GM10248 (cell line): ENCODE results near the gene GAS2.
"Not testable (repeated sequence)": the region's sequence is repeated elsewhere in the genome, so short reads cannot be mapped to it uniquely, and the experiment has no call there.

Experiments used
- CTCF ChIA-PET: fragments of 300-600 bp; sonication (Branson Sonifier 250); formaldehyde crosslinking; extraction: SDS; loops from one replicate; lab custom pipeline; 2021; ENCODE audit warnings: antibody characterized with exemption; lab: Yijun Ruan, JAX
- POLR2A ChIA-PET: fragments of 350-650 bp; sonication (Branson Sonifier 250); formaldehyde crosslinking; extraction: SDS; loops from one replicate; lab custom pipeline; 2020; ENCODE audit warnings: antibody characterized with exemption; lab: Yijun Ruan, JAX
- DNase-seq: peaks from one replicate; pipeline ENCODE4 v3.0.0; 2012; ENCODE audit errors: extremely low spot score
- CTCF ChIP-seq: IDR thresholded peaks from 2 replicates; pipeline ENCODE4 v1.5.1; 2012; ENCODE audit warnings: mild to moderate bottlenecking, low read depth; ENCODE audit errors: extremely low read depth, missing control alignments, control extremely low read depth

Gene GAS2

GRCh38 chr11:22627421-22627820 is 39.0 kb upstream of the GAS2 start:
- ChIA-PET POLR2A (no interaction called here), CTCF (interaction anchor here (0.7 to 1.6 kb wide), 5 partner anchors 13 to 202 kb away, joined by 3 to 5 read pairs (median 3); partner anchors contain the start of gene SVIP)
- no peak for TF ChIP-seq CTCF
- no peak for DNase-seq

- no peak for DNase-seq
- POLR2A ChIA-PET = no interaction called here
- peak; percentile 2 for TF ChIP-seq CTCF
- CTCF ChIA-PET = interaction anchor here (1.1 to 1.9 kb wide), 7 partner anchors 9 to 154 kb away, joined by 3 to 9 read pairs (median 5); partner anchors contain the start of genes FANCF and GAS2
Observed at GRCh38 chr11:22633354-22633902, 33.0 kb upstream of the GAS2 start.

GRCh38 chr11:22634897-22635629 is 31.3 kb upstream of the GAS2 start:
- no peak for DNase-seq
- ChIA-PET POLR2A (no interaction called here), CTCF (interaction anchor here (0.8 to 1.5 kb wide), 5 partner anchors 10 to 159 kb away, joined by 3 to 5 read pairs (median 4); partner anchors contain the start of gene FANCF)
- no peak for TF ChIP-seq CTCF

GRCh38 chr11:22635689-22636088 is 30.7 kb upstream of the GAS2 start:
- no peak for DNase-seq
- TF ChIP-seq CTCF = no peak
- CTCF ChIA-PET = interaction anchor here (0.8 to 1.4 kb wide), 3 partner anchors 10 to 158 kb away, joined by 3 to 5 read pairs (median 4); partner anchors contain the start of gene FANCF
- POLR2A ChIA-PET = no interaction called here

DNA sequence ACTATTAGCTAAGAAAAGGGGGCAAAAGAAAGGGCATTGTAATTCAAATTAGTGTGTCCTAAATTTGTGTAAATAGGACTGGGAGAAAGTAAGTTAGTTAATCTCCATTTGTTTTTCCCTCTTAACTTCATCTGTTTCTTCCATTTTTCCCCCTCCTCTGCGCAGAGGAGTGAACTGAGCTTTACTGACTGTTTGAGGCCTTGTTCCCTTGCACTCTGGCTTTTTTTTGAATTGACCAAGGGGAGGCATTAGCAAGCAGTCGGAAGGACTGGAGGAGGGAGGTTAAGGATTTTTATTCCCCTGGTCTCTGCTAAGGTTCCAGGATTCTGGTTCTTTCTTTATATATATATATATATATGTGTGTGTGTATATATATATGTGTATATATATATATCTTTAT is 25.5 kb upstream of the GAS2 start:
- DNase-seq = no peak
- CTCF ChIA-PET = interaction anchor here (1.0 to 1.3 kb wide), 5 partner anchors 13 to 188 kb away, joined by 3 to 5 read pairs (median 3); partner anchors contain the start of gene SVIP
- no peak for TF ChIP-seq CTCF
- POLR2A ChIA-PET = no interaction called here

DNA sequence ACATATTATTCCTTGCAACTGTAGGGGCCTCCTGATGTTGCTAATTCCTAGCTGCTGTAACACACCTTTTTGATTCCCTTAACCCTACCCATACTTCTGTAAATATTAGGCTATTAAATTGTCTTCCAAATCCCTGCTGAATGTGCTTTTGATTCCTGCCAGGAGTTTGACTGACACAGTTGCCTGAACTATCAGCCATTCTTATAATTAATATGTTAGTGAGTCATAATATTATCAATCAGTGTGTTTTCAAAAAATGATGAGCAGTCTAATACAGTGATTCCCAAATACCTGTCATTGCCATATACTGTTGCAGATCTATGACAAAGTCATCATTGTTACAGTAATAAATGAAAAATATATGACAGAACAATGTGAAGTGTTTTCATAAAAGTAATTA is 24.9 kb upstream of the GAS2 start:
- ChIA-PET POLR2A (no interaction called here), CTCF (no interaction called here)
- TF ChIP-seq CTCF = no peak
- no peak for DNase-seq

GRCh38 chr11:22652346-22652745 is 14.1 kb upstream of the GAS2 start:
- POLR2A ChIA-PET, CTCF ChIA-PET, DNase-seq: not testable (repeated sequence)
